ENCODE results near the gene SRGAP3.

DNA sequence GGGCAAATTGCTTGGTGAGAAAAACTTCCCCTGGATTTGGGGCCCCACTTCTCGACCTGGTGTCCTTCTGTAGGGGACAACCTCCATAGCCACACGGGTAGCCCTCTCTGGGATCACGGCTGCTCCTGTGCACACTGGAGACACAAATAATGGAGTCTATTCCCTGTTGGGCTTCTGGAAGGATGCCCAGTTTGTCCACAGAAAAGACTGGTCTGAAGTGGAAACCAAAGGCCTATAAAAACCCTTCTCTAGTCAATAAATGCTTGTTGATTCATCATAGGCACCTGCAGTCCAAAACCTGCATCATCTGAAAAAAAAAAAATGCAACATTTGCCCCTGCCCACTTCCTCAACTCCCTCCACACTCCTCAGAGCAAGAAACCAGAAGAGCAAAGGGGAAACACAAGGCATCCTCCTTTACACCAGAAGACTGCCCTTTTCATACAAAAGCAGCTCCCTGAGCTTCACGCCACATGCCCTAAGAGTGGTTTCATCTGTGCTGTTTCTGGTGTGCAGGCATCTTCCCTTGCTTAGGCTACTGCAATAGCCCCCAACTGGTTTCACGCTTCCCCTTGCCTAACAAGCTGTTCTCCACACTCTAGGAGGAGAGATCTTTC, 36.3 kb downstream of the SRGAP3 start:
- TF ChIP-seq, protein P1, sequence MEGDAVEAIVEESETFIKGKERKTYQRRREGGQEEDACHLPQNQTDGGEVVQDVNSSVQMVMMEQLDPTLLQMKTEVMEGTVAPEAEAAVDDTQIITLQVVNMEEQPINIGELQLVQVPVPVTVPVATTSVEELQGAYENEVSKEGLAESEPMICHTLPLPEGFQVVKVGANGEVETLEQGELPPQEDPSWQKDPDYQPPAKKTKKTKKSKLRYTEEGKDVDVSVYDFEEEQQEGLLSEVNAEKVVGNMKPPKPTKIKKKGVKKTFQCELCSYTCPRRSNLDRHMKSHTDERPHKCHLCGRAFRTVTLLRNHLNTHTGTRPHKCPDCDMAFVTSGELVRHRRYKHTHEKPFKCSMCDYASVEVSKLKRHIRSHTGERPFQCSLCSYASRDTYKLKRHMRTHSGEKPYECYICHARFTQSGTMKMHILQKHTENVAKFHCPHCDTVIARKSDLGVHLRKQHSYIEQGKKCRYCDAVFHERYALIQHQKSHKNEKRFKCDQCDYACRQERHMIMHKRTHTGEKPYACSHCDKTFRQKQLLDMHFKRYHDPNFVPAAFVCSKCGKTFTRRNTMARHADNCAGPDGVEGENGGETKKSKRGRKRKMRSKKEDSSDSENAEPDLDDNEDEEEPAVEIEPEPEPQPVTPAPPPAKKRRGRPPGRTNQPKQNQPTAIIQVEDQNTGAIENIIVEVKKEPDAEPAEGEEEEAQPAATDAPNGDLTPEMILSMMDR (IDR thresholded peaks at IDR 0.05): no peak
- TF ChIP-seq POLR2A (IDR thresholded peaks at IDR 0.05): no peak

Data from body of pancreas (tissue), 4 donors.